Common myeloid progenitor, CD34-positive (primary cell): ENCODE results near the gene MYO18A.

Experiments
- CTCF ChIA-PET: fragments of 350-600 bp; sonication (Branson Sonifier 250); formaldehyde crosslinking; loops from one replicate; lab custom pipeline; 2021; ENCODE audit warnings: antibody characterized with exemption; lab: Charles Lee
- POLR2A ChIA-PET: fragments of 350-600 bp; sonication (Branson Sonifier 250); formaldehyde crosslinking; loops from one replicate; lab custom pipeline; 2021; ENCODE audit warnings: antibody characterized with exemption; lab: Charles Lee
- DNase-seq, 3 donors: peaks; one replicate each; pipeline versions ENCODE4 v3.0.0 to v3.0.0-alpha.2; 2013
- H3K27ac ChIP-seq, 2 experiments: 1 replicate in 1 of 2; 2 replicates in 1 of 2; pipeline ENCODE4 v1.7.0; 2013; ENCODE audit warnings: inconsistent platforms in 2 of 2, low read length in 2 of 2, mild to moderate bottlenecking in 2 of 2, low read depth in 1 of 2, moderate library complexity in 1 of 2; ENCODE audit not compliant: severe bottlenecking in 2 of 2, insufficient read depth in 1 of 2, poor library complexity in 1 of 2
- H3K27me3 ChIP-seq, 5 experiments: replicated peaks in 2 of 5; 1 replicate in 3 of 5; 2 replicates in 2 of 5; pipeline versions ENCODE4 v1.6.1 to v1.7.0; 2013; ENCODE audit warnings: low read length in 4 of 5, mild to moderate bottlenecking in 2 of 5, moderate library complexity in 2 of 5, inconsistent platforms in 1 of 5; ENCODE audit not compliant: insufficient read depth in 5 of 5, control insufficient read depth in 4 of 5
- H3K36me3 ChIP-seq, 4 experiments: 1 replicate in 2 of 4; 2 replicates in 2 of 4; pipeline versions ENCODE4 v1.6.1 to v1.7.0; 2013; ENCODE audit warnings: low read length in 3 of 4, control low read depth in 1 of 4, mild to moderate bottlenecking in 1 of 4; ENCODE audit not compliant: control insufficient read depth in 4 of 4, insufficient read depth in 4 of 4
- H3K4me1 ChIP-seq, 4 experiments: 1 replicate in 3 of 4; 2 replicates in 1 of 4; pipeline versions ENCODE4 v1.6.1 to v1.7.1; 2013; ENCODE audit warnings: low read length in 3 of 4, mild to moderate bottlenecking in 3 of 4, control low read depth in 1 of 4, inconsistent platforms in 1 of 4, moderate library complexity in 1 of 4; ENCODE audit not compliant: control insufficient read depth in 4 of 4, insufficient read depth in 4 of 4; ENCODE audit errors: control extremely low read depth in 1 of 4
- H3K4me3 ChIP-seq, 7 experiments: 1 replicate in 4 of 7; 2 replicates in 3 of 7; pipeline versions ENCODE4 v1.5.1 to v1.7.0; 2013; ENCODE audit warnings: mild to moderate bottlenecking in 7 of 7, low read length in 6 of 7, moderate library complexity in 6 of 7, inconsistent platforms in 2 of 7, low read depth in 2 of 7, control low read depth in 1 of 7; ENCODE audit not compliant: insufficient read depth in 4 of 7, control insufficient read depth in 1 of 7; ENCODE audit errors: extremely low read depth in 1 of 7
- H3K9me3 ChIP-seq, 5 experiments: 1 replicate in 4 of 5; 2 replicates in 1 of 5; pipeline versions ENCODE4 v1.6.1 to v1.7.1; 2013; ENCODE audit warnings: low read length in 4 of 5, mild to moderate bottlenecking in 2 of 5, inconsistent platforms in 1 of 5, low read depth in 1 of 5, moderate library complexity in 1 of 5; ENCODE audit not compliant: control insufficient read depth in 4 of 5, insufficient read depth in 2 of 5; ENCODE audit errors: control extremely low read depth in 1 of 5
- WGBS: methylation state at CpG from one replicate; pipeline ENCODE4 v1.1.5; 2013; ENCODE audit not compliant: insufficient coverage; 5-methylcytosine and 5-hydroxymethylcytosine counted together

MYO18A gene

DNA sequence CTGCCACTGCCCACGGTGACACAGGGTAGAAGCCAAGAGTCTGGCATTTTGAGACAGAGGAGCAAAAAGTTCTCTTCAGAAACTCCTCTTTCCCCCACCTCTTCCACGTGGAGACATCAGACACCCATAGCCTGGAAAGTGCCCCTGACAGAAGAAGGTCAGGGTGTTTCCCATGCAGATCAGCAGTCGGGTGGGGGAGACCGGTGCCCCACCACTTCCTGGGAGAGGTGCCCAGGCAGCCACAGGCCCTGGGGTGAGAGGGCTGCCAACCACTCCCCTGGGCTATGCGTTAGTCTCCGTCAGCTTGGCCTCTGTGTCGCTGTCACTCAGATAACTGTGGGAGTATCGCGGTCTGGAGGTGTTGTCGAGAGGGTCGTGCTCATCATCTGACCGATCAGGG lies 105.7 kb downstream of the MYO18A start:
- WGBS, result 90% methylated on average over 12 of the region's 12 CpGs
- Histone ChIP-seq H3K27me3 (no peaks in the 10 kb centered on the region), H3K9me3 (no peaks in the 10 kb centered on the region), H3K36me3 (peaks cover 7 to 58% (median 43%) of the 10 kb centered on the region in 4 experiments), H3K27ac (no peak overlapping the region), H3K4me1 (no peaks in the 10 kb centered on the region), H3K4me3 (no peak overlapping the region)
- POLR2A ChIA-PET, result no interaction called here
- CTCF ChIA-PET, result interaction anchor here (1.1 kb wide), 1 partner anchor 10 kb away, joined by 3 read pairs; no protein-coding TSS in a partner anchor
- no peak for DNase-seq

- DNase-seq, result no peak
- WGBS, result 90% methylated on average over 2 of the region's 4 CpGs
- Histone ChIP-seq H3K27me3 (no peaks in the 10 kb centered on the region), H3K27ac (no peak overlapping the region), H3K4me1 (no peaks in the 10 kb centered on the region), H3K4me3 (no peak overlapping the region), H3K36me3 (peaks cover 4 to 49% (median 34%) of the 10 kb centered on the region in 4 experiments), H3K9me3 (no peaks in the 10 kb centered on the region)
- POLR2A ChIA-PET, result no interaction called here
- CTCF ChIA-PET, result no interaction called here
Measured at GRCh38 chr17:29073520-29073919, 106.7 kb downstream of the MYO18A start.

- WGBS, result 80% methylated on average over 2 of the region's 2 CpGs
- POLR2A ChIA-PET, result no interaction called here
- CTCF ChIA-PET, result interaction anchor here (0.7 to 1.3 kb wide), 2 partner anchors 23 to 46 kb away, joined by 3 read pairs; no protein-coding TSS in a partner anchor
Measured at GRCh38 chr17:29073045-29073444, 107.2 kb downstream of the MYO18A start.

DNA sequence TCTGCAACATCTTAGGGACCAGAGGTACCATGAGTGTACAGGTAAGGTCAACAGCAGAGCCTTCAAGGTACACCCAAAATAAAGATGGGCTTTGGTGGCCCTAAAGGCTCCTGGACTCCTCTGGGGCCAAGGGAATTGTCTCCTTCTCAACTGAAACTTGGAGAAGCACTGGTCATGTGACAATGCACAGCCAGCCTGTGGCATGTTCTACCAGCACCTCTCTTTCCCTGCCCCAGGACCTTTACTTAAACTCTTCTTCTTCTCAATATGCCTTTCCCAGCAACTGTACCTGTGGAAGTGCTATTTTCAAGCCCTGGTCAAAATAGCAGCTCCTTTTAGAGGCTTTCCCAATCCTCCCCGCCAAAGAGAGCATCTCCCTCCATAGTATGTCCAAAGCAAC lies 108.9 kb downstream of the MYO18A start:
- peaks cover 0 to 26% (median 18%) of the 10 kb centered on the region in 4 experiments for H3K36me3 ChIP-seq
- DNase-seq, result no peak
- no peaks in the 10 kb centered on the region for H3K27me3 ChIP-seq
- ChIA-PET CTCF (interaction anchor here (1.1 to 1.2 kb wide), 2 partner anchors 28 to 98 kb away, joined by 3 read pairs; no protein-coding TSS in a partner anchor), POLR2A (no interaction called here)
- H3K4me1 ChIP-seq, result no peaks in the 10 kb centered on the region
- no peak overlapping the region for H3K27ac ChIP-seq
- WGBS, result 88% methylated on average over 1 of the region's 1 CpG
- no peak overlapping the region for H3K4me3 ChIP-seq
- H3K9me3 ChIP-seq, result no peaks in the 10 kb centered on the region

More at GRCh38 chr17:29073045-29073444, 107.2 kb downstream of the MYO18A start:
- H3K27ac ChIP-seq, result no peak overlapping the region
- DNase-seq, result no peak
- H3K36me3 ChIP-seq, result peaks cover 4 to 44% (median 29%) of the 10 kb centered on the region in 4 experiments
- H3K27me3 ChIP-seq, result no peaks in the 10 kb centered on the region
- no peaks in the 10 kb centered on the region for H3K4me1 ChIP-seq
- no peak overlapping the region for H3K4me3 ChIP-seq
- H3K9me3 ChIP-seq, result no peaks in the 10 kb centered on the region

DNA sequence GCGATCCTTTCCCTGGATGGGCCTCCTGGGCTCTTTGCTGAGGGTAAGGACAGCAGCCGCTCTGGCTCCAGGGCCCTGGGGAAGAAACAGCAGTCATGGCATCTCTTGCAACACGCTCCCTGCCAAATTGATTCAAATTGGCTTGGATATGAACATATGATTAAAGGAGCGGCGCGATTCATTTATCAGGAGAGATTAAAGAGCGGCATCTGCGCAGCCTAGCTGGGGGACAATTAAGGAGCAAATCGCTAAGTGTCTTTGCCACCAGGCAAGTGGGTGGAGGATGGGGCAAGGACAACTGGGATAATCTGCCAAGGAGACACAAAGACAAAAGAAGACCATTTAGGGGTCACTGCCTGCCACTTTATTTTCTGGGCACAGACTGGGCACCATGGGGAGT lies 109.4 kb downstream of the MYO18A start:
- Histone ChIP-seq H3K27ac (no peak overlapping the region), H3K4me3 (no peak overlapping the region), H3K9me3 (no peaks in the 10 kb centered on the region), H3K27me3 (no peaks in the 10 kb centered on the region), H3K4me1 (no peaks in the 10 kb centered on the region), H3K36me3 (peaks cover 0 to 22% (median 14%) of the 10 kb centered on the region in 4 experiments)
- POLR2A ChIA-PET, result interaction anchor here (1.4 kb wide), 1 partner anchor 8 kb away, joined by 5 read pairs; no protein-coding TSS in a partner anchor
- no peak for DNase-seq
- 97% methylated on average over 9 of the region's 9 CpGs for WGBS
- CTCF ChIA-PET, result interaction anchor here (1.2 kb wide), 1 partner anchor 97 kb away, joined by 3 read pairs; no protein-coding TSS in a partner anchor

DNA sequence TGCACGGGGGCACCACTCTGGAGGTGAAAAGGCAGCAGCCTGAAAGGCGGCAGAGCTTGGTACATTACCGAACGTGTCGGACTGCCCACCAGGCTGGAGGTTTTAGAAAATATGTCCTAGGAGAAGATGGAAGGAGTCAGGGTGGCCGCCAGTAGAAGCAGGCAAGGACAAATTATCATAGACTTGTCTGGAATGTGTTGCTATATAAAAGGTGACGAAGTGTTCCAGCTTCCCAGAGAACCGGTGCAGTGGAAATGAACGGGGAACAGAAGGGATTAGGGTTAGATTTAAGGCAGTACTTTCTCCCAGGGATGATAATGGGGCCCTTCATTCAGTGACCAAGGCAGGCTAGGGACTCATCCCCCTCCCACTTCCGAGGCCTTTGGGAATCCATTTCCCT lies 109.9 kb downstream of the MYO18A start:
- Histone ChIP-seq H3K27me3 (no peaks in the 10 kb centered on the region), H3K4me1 (no peaks in the 10 kb centered on the region), H3K9me3 (no peaks in the 10 kb centered on the region), H3K36me3 (peaks cover 0 to 17% (median 10%) of the 10 kb centered on the region in 4 experiments), H3K4me3 (no peak overlapping the region), H3K27ac (no peak overlapping the region)
- no peak for DNase-seq
- ChIA-PET CTCF (interaction anchor here (1.2 kb wide), 2 partner anchors 10 to 97 kb away, joined by 3 read pairs; no protein-coding TSS in a partner anchor), POLR2A (interaction anchor here (1.4 kb wide), 1 partner anchor 9 kb away, joined by 5 read pairs; no protein-coding TSS in a partner anchor)
- 98% methylated on average over 9 of the region's 10 CpGs for WGBS

GRCh38 chr17:29069526-29070041 lies 110.6 kb downstream of the MYO18A start:
- WGBS, result 82% methylated on average over 14 of the region's 19 CpGs
- no peak overlapping the region for H3K4me3 ChIP-seq
- CTCF ChIA-PET, result interaction anchor here (1.2 kb wide), 1 partner anchor 9 kb away, joined by 3 read pairs; no protein-coding TSS in a partner anchor

More at GRCh38 chr17:29069526-29070041, 110.6 kb downstream of the MYO18A start:
- POLR2A ChIA-PET, result interaction anchor here (1.4 kb wide), 1 partner anchor 10 kb away, joined by 5 read pairs; no protein-coding TSS in a partner anchor
- Histone ChIP-seq H3K9me3 (no peaks in the 10 kb centered on the region), H3K27ac (no peak overlapping the region), H3K4me1 (no peaks in the 10 kb centered on the region), H3K27me3 (no peaks in the 10 kb centered on the region), H3K36me3 (peaks cover 0 to 12% (median 7%) of the 10 kb centered on the region in 4 experiments)
- no peak for DNase-seq
